Fibroblast of skin of left biceps (primary cell): Measurements from ENCODE around the gene ITGB6.
A peak's percentile ranks its signal among the peaks of the same experiment; 100 is the strongest.
"Not testable (repeated sequence)": the region's sequence is repeated elsewhere in the genome, so short reads cannot be mapped to it uniquely, and the experiment has no call there.

Experiments used
- DNase-seq, 2 experiments: peaks; one replicate each; pipeline ENCODE4 v3.0.0-alpha.2; 2013; ENCODE audit warnings: low read depth in 2 of 2

The ITGB6 gene

GRCh38 chr2:160139991-160140390 lies 60.1 kb downstream of the ITGB6 start:
- DNase-seq: no peak

GRCh38 chr2:160139350-160139749 lies 60.7 kb downstream of the ITGB6 start:
- no peak for DNase-seq

- DNase-seq: no peak
Measured at GRCh38 chr2:160138406-160138805, 61.7 kb downstream of the ITGB6 start.

- no peak for DNase-seq
Measured at GRCh38 chr2:160137464-160137863, 62.6 kb downstream of the ITGB6 start.

DNA sequence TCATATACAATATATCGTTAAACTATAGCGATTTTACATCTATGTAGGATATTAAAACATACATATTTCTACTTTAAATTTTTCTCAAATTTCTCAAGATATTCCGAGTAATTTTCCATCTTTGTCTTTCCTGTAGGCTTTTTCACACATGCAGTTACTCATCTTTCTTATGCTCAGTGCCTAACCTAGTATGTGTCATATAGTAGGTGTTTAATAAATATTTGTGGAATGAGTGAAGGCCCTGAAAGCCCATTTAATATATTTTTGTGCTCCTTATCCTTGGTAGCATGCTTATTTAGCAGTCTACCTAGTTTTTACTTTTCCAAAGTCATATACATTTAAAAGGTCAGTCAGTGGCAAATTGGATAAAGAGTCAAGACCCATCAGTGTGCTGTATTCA lies 67.3 kb downstream of the ITGB6 start:
- DNase-seq: no peak

- DNase-seq: no peak
Measured at GRCh38 chr2:160126756-160127155, 73.3 kb downstream of the ITGB6 start.

- DNase-seq: no peak
Measured at GRCh38 chr2:160126315-160126714, 73.8 kb downstream of the ITGB6 start.

GRCh38 chr2:160125828-160126227 lies 74.2 kb downstream of the ITGB6 start:
- DNase-seq: no peak

DNA sequence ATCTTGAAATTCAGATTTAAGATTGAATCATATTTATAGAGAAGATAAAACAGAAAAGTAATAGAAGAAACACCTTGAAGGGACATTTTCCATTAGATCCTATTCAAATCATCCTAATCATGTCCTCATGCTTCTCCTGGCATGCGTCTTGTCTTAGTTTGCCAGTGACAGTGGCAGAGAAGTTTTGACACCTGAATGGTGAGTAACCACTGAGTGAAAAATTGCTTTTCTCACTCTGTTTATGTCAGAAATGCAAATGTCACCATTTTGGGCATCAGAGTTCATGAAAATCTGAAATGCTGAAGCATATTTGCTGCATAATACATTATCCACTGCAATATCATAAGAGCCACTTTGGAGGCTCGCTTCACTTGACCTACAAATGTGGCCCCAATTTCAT lies 74.7 kb downstream of the ITGB6 start:
- no peak for DNase-seq

DNA sequence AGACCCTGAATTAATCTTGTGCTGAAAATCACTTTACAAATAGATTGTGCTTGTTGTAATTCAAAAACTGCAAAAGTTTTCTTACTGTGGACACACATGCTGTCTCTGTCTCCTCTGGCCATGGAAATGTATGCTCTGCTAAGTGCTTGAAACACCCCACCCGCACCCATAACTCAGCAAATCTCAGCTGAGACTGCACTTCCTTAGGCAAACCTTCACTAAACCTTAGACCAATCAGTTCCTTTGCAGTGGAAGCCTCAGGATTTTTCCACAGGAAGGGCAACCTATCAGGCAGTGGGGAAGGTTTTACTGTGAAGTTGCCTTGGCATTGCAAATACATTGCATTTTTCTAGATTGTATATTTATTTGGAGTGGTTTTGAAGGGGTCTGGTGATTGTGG lies 75.5 kb downstream of the ITGB6 start:
- no peak for DNase-seq

DNA sequence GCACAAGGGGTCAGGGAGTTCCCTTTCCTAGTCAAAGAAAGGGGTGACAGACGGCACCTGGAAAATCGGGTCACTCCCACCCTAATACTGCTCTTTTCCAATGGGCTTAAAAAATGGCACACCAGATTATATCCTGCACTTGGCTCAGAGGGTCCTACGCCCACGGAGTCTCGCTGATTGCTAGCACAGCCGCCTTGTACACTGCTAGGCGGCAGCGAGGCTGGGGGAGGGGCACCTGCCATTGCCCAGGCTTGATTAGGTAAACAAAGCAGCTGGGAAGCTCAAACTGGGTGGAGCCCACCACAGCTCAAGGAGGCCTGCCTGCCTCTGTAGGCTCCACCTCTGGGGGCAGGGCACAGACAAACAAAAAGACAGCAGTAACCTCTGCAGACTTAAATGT lies 85.4 kb downstream of the ITGB6 start:
- DNase-seq: not testable (repeated sequence)

DNA sequence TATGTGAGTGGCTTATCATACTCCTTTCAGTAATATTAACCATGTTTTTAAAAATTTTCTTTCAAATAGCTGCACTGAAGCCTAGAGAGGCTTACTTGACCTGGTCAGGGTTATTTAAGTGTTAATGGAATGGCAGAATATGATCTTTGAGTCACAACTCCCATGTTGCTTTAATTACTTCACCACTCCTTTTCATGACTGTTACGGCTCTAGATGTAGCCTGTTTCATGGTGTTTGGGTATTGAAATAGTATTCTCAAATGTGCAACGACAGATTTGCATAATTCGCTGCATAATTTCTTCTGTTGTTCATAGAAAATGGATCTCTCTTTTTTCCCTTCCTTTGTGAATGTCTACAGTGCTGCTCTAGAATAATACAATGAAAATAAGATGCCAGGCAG lies 86.1 kb downstream of the ITGB6 start:
- no peak for DNase-seq

DNA sequence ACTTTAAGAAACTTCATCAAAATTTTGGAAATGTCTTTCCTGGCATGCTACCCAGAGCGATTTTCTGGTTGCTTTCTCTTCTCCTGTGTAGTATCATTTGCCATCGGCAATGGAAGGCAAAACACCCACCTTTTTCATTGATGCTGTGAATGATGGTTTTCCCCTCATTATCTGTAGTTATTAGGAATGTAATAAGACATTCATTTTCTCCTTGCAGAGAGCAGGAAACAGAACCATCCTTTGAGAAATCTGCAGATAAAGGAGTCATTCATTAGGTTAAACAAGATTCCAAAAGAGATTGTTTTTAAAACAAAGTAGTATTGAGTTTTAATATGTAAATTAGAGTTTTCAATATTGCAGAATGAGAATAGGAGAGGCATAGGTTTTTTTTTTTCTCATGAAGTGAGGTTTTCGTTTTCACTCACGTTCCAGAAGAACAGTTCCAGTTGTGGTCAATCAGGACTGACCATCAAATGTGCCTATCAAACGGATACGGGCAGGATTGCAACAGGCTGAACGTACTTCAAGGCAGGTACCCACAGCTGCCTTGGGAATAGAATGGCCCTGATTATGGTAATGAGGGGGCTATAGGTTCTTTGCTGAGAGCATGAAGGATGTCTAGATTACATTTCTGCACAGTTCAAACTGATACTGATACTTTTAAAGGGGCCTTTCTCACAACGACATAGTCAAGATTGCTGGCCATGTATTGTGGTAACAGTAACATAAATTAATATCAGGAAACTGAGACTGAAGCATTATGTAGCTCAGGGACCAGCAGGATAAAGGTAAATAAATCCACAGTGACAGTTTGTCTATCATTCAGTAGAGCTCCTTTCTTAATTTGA lies 87.9 kb downstream of the ITGB6 start:
- DNase-seq: no peak

- no peak for DNase-seq
Measured at GRCh38 chr2:160110674-160111239, 89.3 kb downstream of the ITGB6 start.

- peak; percentile 45 to 47 for DNase-seq
Measured at GRCh38 chr2:160109939-160110673, 90.0 kb downstream of the ITGB6 start.

GRCh38 chr2:160109243-160109642 lies 90.8 kb downstream of the ITGB6 start:
- no peak for DNase-seq

DNA sequence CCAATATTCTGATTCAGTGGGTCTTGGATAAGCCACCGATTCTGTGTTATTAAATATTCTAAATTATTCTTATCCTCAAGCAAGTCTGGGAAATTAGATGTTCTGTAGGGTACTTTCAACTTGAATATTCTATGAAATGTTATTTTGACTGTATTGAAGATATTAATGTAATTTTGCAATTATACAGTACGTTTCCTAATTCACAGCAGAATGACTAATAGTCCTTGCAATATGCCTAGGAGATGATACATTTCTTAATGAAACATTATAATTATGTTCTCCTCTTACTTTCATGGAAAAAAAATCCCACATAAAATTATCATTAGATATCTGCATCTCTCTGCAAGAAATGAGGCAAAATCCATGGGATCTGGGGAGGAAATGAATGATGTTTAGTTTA lies 91.4 kb downstream of the ITGB6 start:
- no peak for DNase-seq

- no peak for DNase-seq
Measured at GRCh38 chr2:160105366-160105765, 94.7 kb downstream of the ITGB6 start.

- no peak for DNase-seq
Measured at GRCh38 chr2:160104115-160104514, 96.0 kb downstream of the ITGB6 start.

DNA sequence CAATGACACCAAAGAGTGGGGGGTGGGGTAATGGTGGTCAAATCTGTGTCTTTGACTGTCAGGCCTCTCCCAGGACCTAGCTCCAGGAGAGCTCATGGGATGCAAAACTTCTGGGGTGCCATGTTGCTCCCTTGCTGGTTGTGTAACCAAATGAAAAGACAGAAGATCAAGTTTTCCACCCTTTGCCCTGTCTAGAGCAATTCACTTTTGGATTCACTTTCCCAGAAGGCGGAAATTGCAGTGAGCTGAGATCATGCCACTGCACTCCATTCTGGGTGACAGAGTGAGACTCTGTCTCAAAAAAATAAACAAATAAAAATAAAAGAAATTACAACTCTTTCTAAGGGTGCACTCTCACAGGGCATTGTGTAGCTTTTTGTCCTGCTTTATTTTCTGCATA lies 102.7 kb downstream of the ITGB6 start:
- DNase-seq: no peak

DNA sequence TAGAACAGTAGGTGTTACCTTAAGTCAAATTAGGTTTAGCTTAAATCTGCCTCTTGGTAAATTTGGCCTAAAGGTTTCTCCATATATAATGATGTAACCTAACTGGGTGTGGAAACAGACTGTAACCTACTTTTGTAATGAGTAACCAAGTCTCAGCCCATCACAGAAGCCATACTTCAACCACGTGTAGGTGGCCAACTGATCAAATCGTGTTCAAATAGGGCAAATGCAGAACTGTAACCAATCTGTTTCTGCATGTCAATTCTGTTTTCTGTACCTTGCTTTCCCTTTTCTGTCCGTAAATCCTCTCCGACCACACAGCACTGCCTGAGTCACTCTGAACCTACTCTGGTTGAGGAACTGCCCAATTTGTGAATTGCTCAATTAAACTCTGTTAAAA lies 103.7 kb downstream of the ITGB6 start:
- no peak for DNase-seq

GRCh38 chr2:160092445-160092844 lies 107.6 kb downstream of the ITGB6 start:
- DNase-seq: no peak

DNA sequence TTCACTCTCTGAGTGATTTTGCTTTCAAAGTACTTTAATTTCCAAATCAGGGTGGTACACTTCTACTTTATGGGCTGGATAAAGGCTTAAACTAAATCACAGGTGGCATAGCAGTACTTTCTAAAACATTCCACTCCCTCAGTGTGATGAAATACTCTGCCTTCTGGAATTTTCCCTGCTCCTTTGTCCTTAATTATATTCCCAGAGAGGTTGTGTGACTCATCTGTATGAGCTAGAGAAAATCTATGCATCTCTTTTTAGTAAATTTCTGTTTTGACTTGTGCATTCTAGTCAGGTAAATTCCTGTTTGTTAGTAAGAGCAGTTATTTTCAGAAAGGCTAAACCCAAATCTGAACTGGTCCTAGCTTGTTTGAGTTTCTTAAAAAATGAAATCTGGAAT lies 108.7 kb downstream of the ITGB6 start:
- DNase-seq: no peak
